ENCODE results near the gene KAZN.

Gene KAZN

DNA sequence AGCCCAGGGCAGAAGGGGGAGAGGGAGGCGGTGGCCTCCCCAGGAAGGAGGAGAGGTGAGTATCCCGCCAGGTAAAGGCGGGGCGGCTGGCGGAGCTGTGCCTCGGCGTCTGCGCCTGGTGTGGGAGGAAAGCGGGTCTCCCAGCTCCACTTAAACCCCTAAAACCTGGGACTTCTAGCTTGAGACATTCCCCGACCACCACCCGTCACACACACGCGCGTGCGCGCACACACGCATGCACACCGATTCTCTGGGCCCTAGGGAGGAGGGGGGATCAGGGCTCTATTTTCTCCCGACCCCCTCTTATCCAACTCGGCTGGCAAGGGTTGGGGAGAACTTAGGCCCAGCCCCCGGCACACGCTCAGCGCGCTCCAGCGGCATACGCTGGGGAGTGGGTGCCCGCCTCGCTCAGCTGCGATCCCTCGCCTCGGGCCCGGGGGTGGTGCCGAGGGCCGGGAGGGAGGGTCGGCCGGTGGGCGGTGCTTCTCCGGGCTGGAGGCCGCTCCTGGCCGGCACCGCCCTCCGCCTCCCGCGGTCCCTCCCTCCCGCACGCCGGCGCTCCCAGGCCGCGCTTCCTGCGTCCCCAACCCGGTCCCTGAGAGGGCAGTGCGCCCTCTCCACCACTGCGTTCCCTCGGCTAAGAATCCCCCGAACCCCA lies 554.8 kb downstream of the KAZN start, which contains the start of gene TMEM51:
TSS of gene TMEM51 (plus strand) at position 564 of the 658 bp plus-strand sequence. CDS start 61,341 bp downstream, outside the sequence.
- peak within 1 kb of the TSS; percentile 65 for H3K4me3 ChIP-seq (ENCODE audit: control insufficient read depth, low read depth, low read length)
- TF ChIP-seq, protein P1, sequence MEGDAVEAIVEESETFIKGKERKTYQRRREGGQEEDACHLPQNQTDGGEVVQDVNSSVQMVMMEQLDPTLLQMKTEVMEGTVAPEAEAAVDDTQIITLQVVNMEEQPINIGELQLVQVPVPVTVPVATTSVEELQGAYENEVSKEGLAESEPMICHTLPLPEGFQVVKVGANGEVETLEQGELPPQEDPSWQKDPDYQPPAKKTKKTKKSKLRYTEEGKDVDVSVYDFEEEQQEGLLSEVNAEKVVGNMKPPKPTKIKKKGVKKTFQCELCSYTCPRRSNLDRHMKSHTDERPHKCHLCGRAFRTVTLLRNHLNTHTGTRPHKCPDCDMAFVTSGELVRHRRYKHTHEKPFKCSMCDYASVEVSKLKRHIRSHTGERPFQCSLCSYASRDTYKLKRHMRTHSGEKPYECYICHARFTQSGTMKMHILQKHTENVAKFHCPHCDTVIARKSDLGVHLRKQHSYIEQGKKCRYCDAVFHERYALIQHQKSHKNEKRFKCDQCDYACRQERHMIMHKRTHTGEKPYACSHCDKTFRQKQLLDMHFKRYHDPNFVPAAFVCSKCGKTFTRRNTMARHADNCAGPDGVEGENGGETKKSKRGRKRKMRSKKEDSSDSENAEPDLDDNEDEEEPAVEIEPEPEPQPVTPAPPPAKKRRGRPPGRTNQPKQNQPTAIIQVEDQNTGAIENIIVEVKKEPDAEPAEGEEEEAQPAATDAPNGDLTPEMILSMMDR (conservative IDR thresholded peaks at IDR 0.05; ENCODE audit: control insufficient read depth, insufficient read depth, low read depth, low read length), result no peak
- peak; percentile 30 for DNase-seq (ENCODE audit: low read depth)

DNA sequence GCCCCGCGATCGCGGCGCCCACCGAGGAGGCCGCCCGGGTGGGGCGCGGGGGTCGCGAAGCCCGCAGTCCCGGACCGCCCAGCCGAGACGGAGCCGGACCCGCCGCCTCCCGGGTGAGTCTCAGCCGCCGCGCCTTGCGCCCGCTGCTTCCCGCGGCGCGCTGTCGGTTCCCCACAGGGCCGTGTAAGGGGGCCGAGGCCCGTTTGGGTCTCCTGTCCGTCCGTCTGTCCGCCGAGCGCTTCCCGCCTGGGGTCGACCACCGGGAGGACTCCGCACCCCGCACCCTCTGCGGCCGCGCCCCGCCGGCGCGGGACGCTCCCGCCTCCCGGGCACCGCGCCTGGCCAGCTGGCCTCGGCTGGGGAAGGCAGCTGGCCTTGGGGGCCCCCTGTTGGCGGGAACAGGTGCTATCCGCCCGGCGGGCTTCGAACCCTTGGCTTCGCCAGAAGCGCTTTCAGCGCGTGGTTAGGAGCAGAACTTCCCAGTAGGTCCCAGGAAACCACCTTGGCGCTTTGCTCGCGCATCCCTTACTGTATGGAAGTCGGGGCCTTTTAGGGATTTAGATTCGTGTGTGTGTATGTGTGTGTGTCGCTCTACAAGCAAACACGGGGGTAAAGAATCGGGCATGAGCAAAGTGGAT lies 555.5 kb downstream of the KAZN start:
- DNase-seq (ENCODE audit: low read depth), result peak; percentile 49
- H3K4me3 ChIP-seq (ENCODE audit: control insufficient read depth, low read depth, low read length), result peak overlapping the region; percentile 65
- TF ChIP-seq, protein P1 (conservative IDR thresholded peaks at IDR 0.05; ENCODE audit: control insufficient read depth, insufficient read depth, low read depth, low read length), result peak; percentile 48

DNA sequence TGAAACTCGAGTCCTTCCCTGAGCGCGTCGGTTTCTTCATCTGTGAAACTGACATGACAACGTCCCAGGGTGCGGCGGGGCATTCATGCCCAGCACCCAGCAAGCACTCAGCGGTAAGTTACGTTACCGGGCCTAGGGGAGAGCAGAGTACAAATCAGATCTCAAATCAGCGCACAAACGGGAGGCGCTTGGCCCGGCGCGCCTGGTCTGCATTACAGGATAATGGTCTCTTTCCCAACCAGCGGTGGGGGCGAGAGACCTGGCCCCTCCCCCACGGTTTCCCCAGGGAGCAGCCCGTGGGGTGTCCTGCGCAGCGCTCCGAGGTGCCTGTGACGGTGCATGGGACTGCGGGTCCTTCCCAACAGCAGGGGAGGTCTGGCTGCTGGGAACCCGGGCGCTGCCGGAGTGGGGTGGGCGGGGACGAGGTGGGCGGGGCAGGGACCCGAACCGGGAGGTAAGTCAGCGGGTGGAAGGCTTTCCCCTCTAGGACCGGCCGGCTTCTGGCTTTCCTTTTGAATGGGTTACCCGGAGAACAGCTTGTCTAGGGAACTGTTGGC lies 556.1 kb downstream of the KAZN start:
- H3K4me3 ChIP-seq (ENCODE audit: control insufficient read depth, low read depth, low read length), result peak overlapping the region; percentile 65
- TF ChIP-seq, protein P1 (conservative IDR thresholded peaks at IDR 0.05; ENCODE audit: control insufficient read depth, insufficient read depth, low read depth, low read length), result no peak
- DNase-seq (ENCODE audit: low read depth), result peak; percentile 35

DNA sequence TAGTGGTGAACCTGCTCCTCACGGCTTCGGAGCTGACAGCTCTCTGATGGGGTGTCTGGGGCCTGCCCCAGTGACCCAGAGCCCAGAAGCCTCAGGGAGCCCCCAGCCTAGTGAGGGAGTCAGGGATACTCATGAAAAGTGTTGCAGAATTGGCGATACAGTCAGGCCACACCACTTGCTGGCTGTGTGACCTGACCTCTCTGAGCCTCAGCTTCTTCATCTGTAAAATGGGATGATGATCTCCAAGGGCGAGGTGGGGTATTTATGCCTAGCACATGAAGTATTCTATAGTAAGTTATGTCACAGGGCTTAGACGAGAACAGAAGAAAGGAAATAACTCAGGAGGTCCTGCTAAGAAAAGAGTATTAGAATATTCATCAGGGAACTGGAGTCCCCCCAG lies 556.7 kb downstream of the KAZN start:
- no peak for DNase-seq (ENCODE audit: low read depth)
- TF ChIP-seq, protein P1 (conservative IDR thresholded peaks at IDR 0.05; ENCODE audit: control insufficient read depth, insufficient read depth, low read depth, low read length), result no peak
- H3K4me3 ChIP-seq (ENCODE audit: control insufficient read depth, low read depth, low read length), result no peak overlapping the region

DNA sequence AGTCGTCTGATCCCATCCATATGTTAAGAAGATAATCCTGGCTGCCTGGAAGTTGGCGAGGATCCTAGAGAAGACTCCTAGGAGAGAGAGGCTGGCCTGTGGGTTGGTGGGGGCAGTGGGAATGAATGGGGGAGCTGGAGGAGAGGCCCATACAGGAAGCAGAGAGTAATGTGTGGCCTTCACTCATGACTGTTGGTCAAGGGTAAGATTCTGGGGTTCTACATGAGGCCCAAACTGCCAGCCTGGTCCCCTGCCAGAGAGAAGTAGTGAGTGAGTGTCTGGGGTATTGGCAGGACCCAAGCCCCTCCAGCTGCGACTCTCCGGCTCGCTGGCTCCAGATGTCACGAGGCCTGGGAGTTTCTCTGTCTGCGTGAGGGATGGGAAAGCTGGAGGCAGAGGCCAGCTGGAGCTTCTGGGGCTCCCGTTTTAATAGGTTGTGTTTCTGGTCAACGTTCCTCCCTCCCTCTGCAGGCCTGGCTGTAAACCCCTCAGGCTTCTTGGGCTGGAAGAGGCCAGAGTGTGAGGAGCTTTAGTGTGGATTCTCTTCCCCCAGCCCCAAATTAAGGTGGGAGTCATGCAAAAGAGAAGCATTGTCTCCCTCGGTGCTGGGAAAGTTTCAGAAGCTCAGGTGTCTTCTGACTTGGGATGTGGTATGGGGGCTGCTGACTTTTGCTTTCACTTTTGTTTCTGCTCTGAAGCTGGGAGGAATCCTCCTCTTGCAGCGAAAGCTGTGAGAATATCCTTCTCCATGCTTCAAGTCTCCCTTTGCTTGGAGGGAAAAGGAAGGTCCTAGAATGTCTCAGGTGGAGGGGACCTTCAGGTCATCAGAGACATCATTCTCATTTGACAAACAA lies 557.6 kb downstream of the KAZN start:
- TF ChIP-seq, protein P1 (conservative IDR thresholded peaks at IDR 0.05; ENCODE audit: control insufficient read depth, insufficient read depth, low read depth, low read length), result no peak
- H3K4me3 ChIP-seq (ENCODE audit: control insufficient read depth, low read depth, low read length), result no peak overlapping the region
- DNase-seq (ENCODE audit: low read depth), result no peak

DNA sequence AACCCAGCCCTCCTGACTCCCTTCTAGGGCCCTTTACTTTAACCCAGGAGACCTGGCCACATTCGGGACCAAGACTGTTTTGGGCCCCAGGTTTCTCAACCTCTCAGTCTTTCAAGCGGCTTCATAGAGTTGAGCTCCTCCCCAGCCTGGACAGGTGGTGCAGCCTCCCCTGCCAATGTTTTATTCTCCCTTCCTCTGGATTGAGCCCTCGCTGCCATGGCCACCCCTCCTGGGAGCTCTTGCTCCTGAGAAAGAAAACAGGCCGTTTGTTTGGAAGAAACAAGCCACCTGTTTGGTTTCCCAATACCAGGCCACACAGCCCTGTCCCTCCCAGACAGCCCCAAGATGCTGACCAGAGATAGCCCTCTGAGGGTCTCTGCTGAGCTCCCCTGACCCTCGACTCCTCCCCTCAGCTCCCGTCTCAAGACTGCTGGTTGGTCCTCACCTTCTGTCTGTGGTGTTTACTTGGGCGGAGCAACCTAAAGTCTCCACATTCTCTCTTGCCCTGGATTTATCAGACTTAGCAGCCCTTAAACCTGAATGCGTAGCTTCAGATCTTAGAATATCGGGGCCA lies 558.4 kb downstream of the KAZN start:
- DNase-seq (ENCODE audit: low read depth), result no peak
- TF ChIP-seq, protein P1 (conservative IDR thresholded peaks at IDR 0.05; ENCODE audit: control insufficient read depth, insufficient read depth, low read depth, low read length), result no peak
- no peak overlapping the region for H3K4me3 ChIP-seq (ENCODE audit: control insufficient read depth, low read depth, low read length)

Data from fibroblast of mammary gland (primary cell).